NCI-H2081 treated with DMSO at 0.1 percent for 48 hours (cell line): Measurements from ENCODE around the gene NKIRAS1.
"Not testable (repeated sequence)": the region's sequence is repeated elsewhere in the genome, so short reads cannot be mapped to it uniquely, and the experiment has no call there.

Source experiments
- DNase-seq: peaks from one replicate; lab custom pipeline; 2025; lab: John Stamatoyannopoulos, UW

The NKIRAS1 gene

GRCh38 chr3:23869977-23870662 lies 46.7 kb downstream of the NKIRAS1 start:
- DNase-seq = no peak

GRCh38 chr3:23867838-23868237 lies 49.0 kb downstream of the NKIRAS1 start:
- DNase-seq = no peak

- DNase-seq = no peak
Observed at GRCh38 chr3:23867400-23867799, 49.4 kb downstream of the NKIRAS1 start.

GRCh38 chr3:23865595-23866396 lies 51.0 kb downstream of the NKIRAS1 start:
- DNase-seq = no peak

- no peak for DNase-seq
Observed at GRCh38 chr3:23864931-23865330, 51.9 kb downstream of the NKIRAS1 start.

GRCh38 chr3:23863060-23863459 lies 53.7 kb downstream of the NKIRAS1 start:
- DNase-seq = no peak

- no peak for DNase-seq
Observed at GRCh38 chr3:23861689-23862088, 55.1 kb downstream of the NKIRAS1 start.

GRCh38 chr3:23859839-23860382 lies 56.9 kb downstream of the NKIRAS1 start:
- DNase-seq = no peak

- no peak for DNase-seq
Observed at GRCh38 chr3:23859012-23859743, 57.6 kb downstream of the NKIRAS1 start.

- no peak for DNase-seq
Observed at GRCh38 chr3:23856286-23856685, 60.5 kb downstream of the NKIRAS1 start.

- not testable (repeated sequence) for DNase-seq
Observed at GRCh38 chr3:23849462-23849861, 67.3 kb downstream of the NKIRAS1 start.

GRCh38 chr3:23845326-23846216 lies 71.2 kb downstream of the NKIRAS1 start:
- DNase-seq = no peak

GRCh38 chr3:23843869-23844268 lies 72.9 kb downstream of the NKIRAS1 start:
- no peak for DNase-seq
